ENCODE measurements around the gene CGREF1.

GRCh38 chr2:27136751-27137150 lies 17.8 kb upstream of the CGREF1 start:
- no peak for TF ChIP-seq CTCF (IDR thresholded peaks at IDR 0.05)
- no peak for TF ChIP-seq POLR2AphosphoS5 (IDR thresholded peaks at IDR 0.05)
- no peak for TF ChIP-seq POLR2A (IDR thresholded peaks at IDR 0.05)
